SK-N-SH treated with all-trans-retinoic acid at 6 μM for 48 hours (cell line): Measurements from ENCODE around the gene DRP2.

Experiments
- ESRRG ChIP-seq: fragments of 250-450 bp; sonication (Bioruptor Pico); IDR thresholded peaks from 2 replicates; pipeline ENCODE4 v1.6.1; 2021; ENCODE audit warnings: mild to moderate bottlenecking
- PATZ1 ChIP-seq: fragments of 250-450 bp; sonication (Bioruptor Pico); IDR thresholded peaks from 2 replicates; pipeline ENCODE4 v1.8.0; 2020; ENCODE audit warnings: mild to moderate bottlenecking, moderate library complexity, borderline replicate concordance
- RARB ChIP-seq: fragments of 250-450 bp; sonication (Bioruptor Pico); IDR thresholded peaks from 2 replicates; pipeline ENCODE4 v1.8.0; 2021; ENCODE audit warnings: mild to moderate bottlenecking, moderate library complexity
- TCF4 ChIP-seq: fragments of 250-450 bp; sonication (Bioruptor Pico); IDR thresholded peaks from 2 replicates; pipeline ENCODE4 v1.8.0; 2021; ENCODE audit warnings: mild to moderate bottlenecking, moderate library complexity, borderline replicate concordance
- TOX ChIP-seq: fragments of 250-450 bp; sonication (Bioruptor Pico); IDR thresholded peaks from 2 replicates; pipeline ENCODE4 v1.8.0; 2021; ENCODE audit warnings: mild to moderate bottlenecking, moderate library complexity, borderline replicate concordance
- ZFP3 ChIP-seq: fragments of 250-450 bp; sonication (Bioruptor Pico); IDR thresholded peaks from 2 replicates; pipeline ENCODE4 v1.5.0; 2020; ENCODE audit warnings: mild to moderate bottlenecking, moderate library complexity
- ZFP30 ChIP-seq: fragments of 450-650 bp; formaldehyde crosslinking; IDR thresholded peaks from 2 replicates; pipeline ENCODE4 v1.5.0; 2022; ENCODE audit warnings: mild to moderate bottlenecking, moderate library complexity
- ZNF70 ChIP-seq: fragments of 450-650 bp; formaldehyde crosslinking; IDR thresholded peaks from 2 replicates; pipeline ENCODE4 v1.5.0; 2020; ENCODE audit warnings: mild to moderate bottlenecking, moderate library complexity

- no peak for TF ChIP-seq ZNF70
- no peak for TF ChIP-seq TCF4 (CRISPR knock-in tag)
- no peak for TF ChIP-seq PATZ1 (CRISPR knock-in tag)
- no peak for TF ChIP-seq ZFP3 (CRISPR knock-in tag)
- no peak for TF ChIP-seq ESRRG (CRISPR knock-in tag)
- TF ChIP-seq ZFP30 (CRISPR knock-in tag) = no peak
- no peak for TF ChIP-seq TOX (CRISPR knock-in tag)
- no peak for TF ChIP-seq RARB (CRISPR knock-in tag)
These were observed 40.8 kb downstream of the DRP2 start for GRCh38 chrX:101260435-101260834.
